Measurements from ENCODE around the gene GPR137B. TPM values are rescaled to one million over a fixed set of nuclear protein-coding genes. Genes with fewer than 3 reads are reported as not detected.

Gene GPR137B
- total RNA-seq, 2 donors from 2014 or later: 22.7 to 39.7 TPM

GRCh38 chr1:236129306-236129705, 13.0 kb upstream of the GPR137B start:
- no peaks in the 10 kb centered on the region for H3K27me3 ChIP-seq
- H3K27ac ChIP-seq: no peak overlapping the region
- no peaks in the 10 kb centered on the region for H3K36me3 ChIP-seq
- H3K4me1 ChIP-seq: no peaks in the 10 kb centered on the region
- TF ChIP-seq CTCF (IDR thresholded peaks at IDR 0.05): no peak
- no peak overlapping the region for H3K4me3 ChIP-seq
- no peak for DNase-seq (ENCODE audit: low spot score)
- no peaks in the 10 kb centered on the region for H3K9me3 ChIP-seq

GRCh38 chr1:236130372-236130771, 12.0 kb upstream of the GPR137B start:
- H3K4me1 ChIP-seq: no peaks in the 10 kb centered on the region
- H3K27ac ChIP-seq: no peak overlapping the region
- H3K36me3 ChIP-seq: no peaks in the 10 kb centered on the region
- TF ChIP-seq CTCF (IDR thresholded peaks at IDR 0.05): no peak
- no peak overlapping the region for H3K4me3 ChIP-seq
- DNase-seq (ENCODE audit: low spot score): no peak
- H3K27me3 ChIP-seq: no peaks in the 10 kb centered on the region
- H3K9me3 ChIP-seq: no peaks in the 10 kb centered on the region

- no peak overlapping the region for H3K27ac ChIP-seq
- H3K36me3 ChIP-seq: no peaks in the 10 kb centered on the region
- H3K4me3 ChIP-seq: no peak overlapping the region
- H3K4me1 ChIP-seq: no peaks in the 10 kb centered on the region
- no peaks in the 10 kb centered on the region for H3K27me3 ChIP-seq
- H3K9me3 ChIP-seq: no peaks in the 10 kb centered on the region
- DNase-seq (ENCODE audit: low spot score): no peak
- no peak for TF ChIP-seq CTCF (IDR thresholded peaks at IDR 0.05)
These were observed 10.4 kb upstream of the GPR137B start for GRCh38 chr1:236131916-236132315.

GRCh38 chr1:236132420-236133046, 9.8 kb upstream of the GPR137B start:
- no peaks in the 10 kb centered on the region for H3K9me3 ChIP-seq
- TF ChIP-seq CTCF (IDR thresholded peaks at IDR 0.05): no peak
- no peaks in the 10 kb centered on the region for H3K27me3 ChIP-seq
- no peak overlapping the region for H3K27ac ChIP-seq
- no peak overlapping the region for H3K4me3 ChIP-seq
- DNase-seq (ENCODE audit: low spot score): no peak
- H3K36me3 ChIP-seq: no peaks in the 10 kb centered on the region
- no peaks in the 10 kb centered on the region for H3K4me1 ChIP-seq

GRCh38 chr1:236133339-236133738, 9.0 kb upstream of the GPR137B start:
- Histone ChIP-seq H3K4me3 (no peak overlapping the region), H3K9me3 (no peaks in the 10 kb centered on the region), H3K27me3 (no peaks in the 10 kb centered on the region), H3K36me3 (no peaks in the 10 kb centered on the region), H3K4me1 (no peaks in the 10 kb centered on the region), H3K27ac (no peak overlapping the region)
- no peak for DNase-seq (ENCODE audit: low spot score)
- no peak for TF ChIP-seq CTCF (IDR thresholded peaks at IDR 0.05)

- Histone ChIP-seq H3K36me3 (no peaks in the 10 kb centered on the region), H3K9me3 (no peaks in the 10 kb centered on the region), H3K27ac (no peak overlapping the region), H3K4me3 (no peak overlapping the region), H3K27me3 (no peaks in the 10 kb centered on the region), H3K4me1 (no peaks in the 10 kb centered on the region)
- no peak for DNase-seq (ENCODE audit: low spot score)
- no peak for TF ChIP-seq CTCF (IDR thresholded peaks at IDR 0.05)
These were observed 8.5 kb upstream of the GPR137B start for GRCh38 chr1:236133802-236134201.

Measured in right atrium auricular region (tissue), 2 donors.